Loucy (cell line): ENCODE measurements around the gene TP73.

Experiments
- H2AFZ ChIP-seq: fragments of 200-600 bp; sonication (generic); 2 replicates; pipeline ENCODE4 v1.6.0; 2016; ENCODE audit warnings: antibody characterized with exemption, mild to moderate bottlenecking, low read length, moderate library complexity
- H3F3A ChIP-seq: fragments of 200-600 bp; 2 replicates; pipeline ENCODE4 v1.6.0; 2016; ENCODE audit warnings: antibody characterized with exemption, low read depth, mild to moderate bottlenecking
- H3K27me3 ChIP-seq: fragments of 200-600 bp; sonication (generic); 2 replicates; pipeline ENCODE4 v1.6.1; 2014; ENCODE audit warnings: low read length, mild to moderate bottlenecking; ENCODE audit not compliant: insufficient read depth, poor library complexity, severe bottlenecking
- H3K36me3 ChIP-seq: fragments of 200-600 bp; sonication (generic); 2 replicates; pipeline ENCODE4 v1.6.1; 2016; ENCODE audit warnings: low read length; ENCODE audit not compliant: insufficient read depth
- H3K4me1 ChIP-seq: fragments of 200-600 bp; sonication (generic); 2 replicates; pipeline ENCODE4 v1.5.1; 2014; ENCODE audit warnings: low read length, mild to moderate bottlenecking; ENCODE audit not compliant: insufficient read depth, poor library complexity, severe bottlenecking
- H3K4me2 ChIP-seq: fragments of 200-600 bp; sonication (generic); 2 replicates; pipeline ENCODE4 v1.6.0; 2014; ENCODE audit warnings: antibody characterized with exemption, low read length, low read depth, mild to moderate bottlenecking; ENCODE audit not compliant: poor library complexity, severe bottlenecking
- H3K4me3 ChIP-seq: fragments of 200-600 bp; sonication (generic); 2 replicates; pipeline ENCODE4 v1.5.1; 2014; ENCODE audit warnings: low read length, mild to moderate bottlenecking, mixed read lengths; ENCODE audit not compliant: poor library complexity, severe bottlenecking
- H3K79me2 ChIP-seq: fragments of 200-600 bp; sonication (generic); 2 replicates; pipeline ENCODE4 v1.6.1; 2014; ENCODE audit warnings: low read length; ENCODE audit not compliant: insufficient read depth
- H3K9ac ChIP-seq: fragments of 200-600 bp; sonication (generic); 2 replicates; pipeline ENCODE4 v1.6.0; 2014; ENCODE audit warnings: mild to moderate bottlenecking, low read depth, low read length, moderate library complexity; ENCODE audit not compliant: poor library complexity, severe bottlenecking
- H3K9me2 ChIP-seq: fragments of 200-600 bp; sonication (generic); replicated peaks from 2 replicates; pipeline ENCODE4 v1.6.1; 2016; ENCODE audit warnings: low read depth, low read length, mixed read lengths
- H3K9me3 ChIP-seq: fragments of 200-600 bp; sonication (generic); 2 replicates; pipeline ENCODE4 v1.6.1; 2014; ENCODE audit warnings: mild to moderate bottlenecking, antibody characterized with exemption, low read length, low read depth; ENCODE audit not compliant: insufficient read depth
- H4K20me1 ChIP-seq: fragments of 200-600 bp; sonication (generic); 2 replicates; pipeline ENCODE4 v1.6.0; 2014; ENCODE audit warnings: antibody characterized with exemption, low read length, mild to moderate bottlenecking; ENCODE audit not compliant: insufficient read depth, poor library complexity, severe bottlenecking
- CTCF ChIP-seq: fragments of 200-600 bp; sonication (generic); conservative IDR thresholded peaks from 2 replicates; pipeline ENCODE4 v1.5.1; 2014; ENCODE audit warnings: mild to moderate bottlenecking, antibody characterized with exemption, low read length
- EZH2phosphoT487 ChIP-seq: fragments of 200-600 bp; IDR thresholded peaks from 2 replicates; pipeline ENCODE4 v1.6.1; 2018; ENCODE audit warnings: antibody characterized with exemption, mild to moderate bottlenecking, moderate library complexity, borderline replicate concordance

TP73 gene

GRCh38 chr1:3745071-3745470 is 92.8 kb downstream of the TP73 start:
- H3K27me3 ChIP-seq, result no peaks in the 10 kb centered on the region
- no peaks in the 10 kb centered on the region for H3K9me2 ChIP-seq
- H3K79me2 ChIP-seq, result no peaks in the 10 kb centered on the region
- no peak overlapping the region for H3K4me2 ChIP-seq
- no peaks in the 10 kb centered on the region for H4K20me1 ChIP-seq
- H2AFZ ChIP-seq, result no peak overlapping the region
- no peaks in the 10 kb centered on the region for H3K36me3 ChIP-seq
- TF ChIP-seq EZH2phosphoT487 (no peak), CTCF (no peak)
- no peaks in the 10 kb centered on the region for H3K4me1 ChIP-seq
- no peak overlapping the region for H3K4me3 ChIP-seq
- no peaks in the 10 kb centered on the region for H3K9me3 ChIP-seq
- no peak overlapping the region for H3K9ac ChIP-seq
- H3F3A ChIP-seq, result no peaks in the 10 kb centered on the region

GRCh38 chr1:3745590-3746381 is 93.5 kb downstream of the TP73 start:
- H3K36me3 ChIP-seq, result no peaks in the 10 kb centered on the region
- H2AFZ ChIP-seq, result no peak overlapping the region
- no peaks in the 10 kb centered on the region for H3K4me1 ChIP-seq
- no peaks in the 10 kb centered on the region for H3K9me2 ChIP-seq
- no peak overlapping the region for H3K9ac ChIP-seq
- no peak overlapping the region for H3K4me3 ChIP-seq
- H3K27me3 ChIP-seq, result no peaks in the 10 kb centered on the region
- H3K79me2 ChIP-seq, result no peaks in the 10 kb centered on the region
- H3K9me3 ChIP-seq, result no peaks in the 10 kb centered on the region
- no peaks in the 10 kb centered on the region for H4K20me1 ChIP-seq
- no peak for TF ChIP-seq CTCF
- no peak overlapping the region for H3K4me2 ChIP-seq
- no peaks in the 10 kb centered on the region for H3F3A ChIP-seq

- H3K9ac ChIP-seq, result no peak overlapping the region
- no peaks in the 10 kb centered on the region for H3F3A ChIP-seq
- no peak overlapping the region for H3K4me3 ChIP-seq
- H4K20me1 ChIP-seq, result no peaks in the 10 kb centered on the region
- H3K36me3 ChIP-seq, result no peaks in the 10 kb centered on the region
- H3K4me1 ChIP-seq, result no peaks in the 10 kb centered on the region
- H3K9me3 ChIP-seq, result no peaks in the 10 kb centered on the region
- no peaks in the 10 kb centered on the region for H3K27me3 ChIP-seq
- no peak overlapping the region for H2AFZ ChIP-seq
- TF ChIP-seq CTCF (no peak), EZH2phosphoT487 (no peak)
- no peaks in the 10 kb centered on the region for H3K9me2 ChIP-seq
- no peaks in the 10 kb centered on the region for H3K79me2 ChIP-seq
- H3K4me2 ChIP-seq, result no peak overlapping the region
These were observed 94.1 kb downstream of the TP73 start for GRCh38 chr1:3746389-3746829.
